ENCODE measurements around the gene ZFP57.

The ZFP57 gene

GRCh38 chr6:29629571-29629970 is 51.4 kb downstream of the ZFP57 start:
- no peak for DNase-seq (ENCODE audit: low read depth)
- no peak overlapping the region for H3K4me3 ChIP-seq (ENCODE audit: low read length)

GRCh38 chr6:29628419-29629281 is 52.3 kb downstream of the ZFP57 start:
- DNase-seq (ENCODE audit: low read depth), result peak; percentile 57

More at GRCh38 chr6:29629571-29629970, 51.4 kb downstream of the ZFP57 start:
- TF ChIP-seq, protein P1, sequence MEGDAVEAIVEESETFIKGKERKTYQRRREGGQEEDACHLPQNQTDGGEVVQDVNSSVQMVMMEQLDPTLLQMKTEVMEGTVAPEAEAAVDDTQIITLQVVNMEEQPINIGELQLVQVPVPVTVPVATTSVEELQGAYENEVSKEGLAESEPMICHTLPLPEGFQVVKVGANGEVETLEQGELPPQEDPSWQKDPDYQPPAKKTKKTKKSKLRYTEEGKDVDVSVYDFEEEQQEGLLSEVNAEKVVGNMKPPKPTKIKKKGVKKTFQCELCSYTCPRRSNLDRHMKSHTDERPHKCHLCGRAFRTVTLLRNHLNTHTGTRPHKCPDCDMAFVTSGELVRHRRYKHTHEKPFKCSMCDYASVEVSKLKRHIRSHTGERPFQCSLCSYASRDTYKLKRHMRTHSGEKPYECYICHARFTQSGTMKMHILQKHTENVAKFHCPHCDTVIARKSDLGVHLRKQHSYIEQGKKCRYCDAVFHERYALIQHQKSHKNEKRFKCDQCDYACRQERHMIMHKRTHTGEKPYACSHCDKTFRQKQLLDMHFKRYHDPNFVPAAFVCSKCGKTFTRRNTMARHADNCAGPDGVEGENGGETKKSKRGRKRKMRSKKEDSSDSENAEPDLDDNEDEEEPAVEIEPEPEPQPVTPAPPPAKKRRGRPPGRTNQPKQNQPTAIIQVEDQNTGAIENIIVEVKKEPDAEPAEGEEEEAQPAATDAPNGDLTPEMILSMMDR (conservative IDR thresholded peaks at IDR 0.05; ENCODE audit: low read length), result no peak

GRCh38 chr6:29627755-29628418 is 53.1 kb downstream of the ZFP57 start:
- TF ChIP-seq, protein P1 (conservative IDR thresholded peaks at IDR 0.05; ENCODE audit: low read length), result no peak
- peak; percentile 78 for DNase-seq (ENCODE audit: low read depth)
- peak overlapping the region; percentile 83 for H3K4me3 ChIP-seq (ENCODE audit: low read length)

More at GRCh38 chr6:29628419-29629281, 52.3 kb downstream of the ZFP57 start:
- TF ChIP-seq, protein P1 (conservative IDR thresholded peaks at IDR 0.05; ENCODE audit: low read length), result peak; percentile 76
- peak overlapping the region; percentile 83 for H3K4me3 ChIP-seq (ENCODE audit: low read length)

DNA sequence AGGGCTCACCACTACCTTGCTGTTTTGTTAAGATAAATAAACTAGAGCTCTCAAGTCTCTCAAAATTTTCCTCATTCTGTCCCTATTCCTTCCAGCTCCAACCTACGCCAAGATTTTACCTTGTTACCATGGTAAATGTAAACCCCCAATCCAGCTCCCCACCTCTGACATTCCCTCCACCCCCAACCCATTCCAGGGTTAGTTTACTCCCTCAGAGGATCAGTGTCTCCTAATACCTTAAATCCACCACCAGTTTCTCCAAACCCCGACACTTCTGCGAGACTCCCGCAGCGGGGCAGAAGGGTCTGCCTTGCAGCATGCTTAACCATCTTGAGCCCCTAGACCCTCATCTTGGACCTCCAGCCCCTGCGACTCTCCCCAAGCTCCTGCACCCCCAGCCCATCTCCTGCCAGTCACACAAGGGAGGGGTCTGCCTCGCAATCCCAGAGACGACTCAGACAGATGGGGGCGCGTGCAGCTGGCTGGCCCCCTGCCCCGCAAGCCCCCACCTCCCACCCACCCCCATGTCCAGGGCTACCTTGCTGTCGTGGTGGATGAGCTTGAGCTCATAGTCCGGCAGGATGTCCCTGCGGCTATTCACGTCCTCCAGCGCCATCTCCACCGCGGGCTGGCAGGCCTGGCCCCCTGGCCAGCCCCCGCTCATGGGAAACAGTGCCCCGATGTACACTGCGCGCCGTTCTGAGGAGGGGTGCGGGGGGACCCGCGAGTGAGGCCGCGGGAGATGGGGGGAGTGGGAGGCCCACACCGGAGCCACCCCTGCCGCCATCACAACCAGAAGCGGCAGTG is 53.8 kb downstream of the ZFP57 start:
- H3K4me3 ChIP-seq (ENCODE audit: low read length), result peak overlapping the region; percentile 83
- TF ChIP-seq, protein P1 (conservative IDR thresholded peaks at IDR 0.05; ENCODE audit: low read length), result no peak
- DNase-seq (ENCODE audit: low read depth), result no peak

- no peak overlapping the region for H3K4me3 ChIP-seq (ENCODE audit: low read length)
- no peak for DNase-seq (ENCODE audit: low read depth)
- TF ChIP-seq, protein P1 (conservative IDR thresholded peaks at IDR 0.05; ENCODE audit: low read length), result no peak
These were observed 55.5 kb downstream of the ZFP57 start for GRCh38 chr6:29625337-29625930.

GRCh38 chr6:29624520-29624961 is 56.4 kb downstream of the ZFP57 start:
- no peak overlapping the region for H3K4me3 ChIP-seq (ENCODE audit: low read length)
- no peak for DNase-seq (ENCODE audit: low read depth)
- TF ChIP-seq, protein P1 (conservative IDR thresholded peaks at IDR 0.05; ENCODE audit: low read length), result no peak
